GM12891 (cell line): ENCODE data around the gene ZBTB16.

Source experiments
- DNase-seq: peaks from one replicate; pipeline ENCODE4 v3.0.0; 2011; ENCODE audit warnings: low spot score; ENCODE audit not compliant: insufficient read length
- FAIRE-seq: peaks from 2 replicates; lab custom pipeline; 2011; peaks lifted over from hg19 to GRCh38; lab: Jason Lieb, UNC
- PAX5 ChIP-seq: IDR thresholded peaks from 2 replicates; pipeline ENCODE4 v1.6.1; 2011; ENCODE audit warnings: low read length, moderate library complexity, mild to moderate bottlenecking; ENCODE audit not compliant: insufficient read depth, severe bottlenecking
- POLR2A ChIP-seq: IDR thresholded peaks from 2 replicates; pipeline ENCODE4 v1.6.1; 2011; ENCODE audit warnings: low read depth, low read length, control low read depth
- POLR2AphosphoS5 ChIP-seq: IDR thresholded peaks from 2 replicates; pipeline ENCODE4 v1.6.1; 2011; ENCODE audit warnings: low read depth, low read length, control low read depth
- POU2F2 ChIP-seq: IDR thresholded peaks from 2 replicates; pipeline ENCODE4 v1.6.1; 2011; ENCODE audit warnings: low read depth, mild to moderate bottlenecking, control low read depth, low read length, moderate library complexity
- SPI1 ChIP-seq: IDR thresholded peaks from 2 replicates; pipeline ENCODE4 v1.6.1; 2011; ENCODE audit warnings: low read depth, low read length, control low read depth
- TAF1 ChIP-seq: IDR thresholded peaks from 2 replicates; pipeline ENCODE4 v1.6.1; 2011; ENCODE audit warnings: low read depth, low read length, control low read depth

ZBTB16 gene

DNA sequence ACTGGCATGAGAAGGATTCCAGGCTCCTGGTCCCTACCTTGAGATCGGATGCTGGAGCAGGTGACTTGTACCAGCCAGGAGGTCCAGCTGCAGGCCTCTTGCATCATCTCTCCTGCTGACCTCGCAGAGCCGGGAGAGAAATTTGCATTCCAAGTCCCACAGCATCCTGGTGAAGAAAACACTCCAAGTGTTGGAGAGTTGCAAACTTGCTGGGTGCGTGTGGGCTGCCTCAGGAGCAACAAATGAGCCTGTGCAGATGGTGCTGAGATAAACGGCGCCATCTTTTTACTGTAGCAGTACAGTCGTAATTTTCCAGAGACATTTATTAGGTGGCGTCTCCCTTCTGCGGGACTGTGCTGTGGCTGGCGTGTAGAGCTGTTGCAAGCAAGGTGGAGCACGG is 32.1 kb upstream of the ZBTB16 start:
- TF ChIP-seq SPI1 (no peak), TAF1 (no peak), POLR2A (no peak), PAX5 (no peak), POLR2AphosphoS5 (no peak), POU2F2 (no peak)
- no peak for DNase-seq
- no peak for FAIRE-seq

GRCh38 chr11:114027926-114028325 is 31.6 kb upstream of the ZBTB16 start:
- FAIRE-seq (no peak), DNase-seq (no peak)
- TF ChIP-seq POLR2AphosphoS5: no peak
- no peak for TF ChIP-seq POLR2A
- TF ChIP-seq SPI1: no peak
- no peak for TF ChIP-seq PAX5
- TF ChIP-seq TAF1: no peak
- no peak for TF ChIP-seq POU2F2

DNA sequence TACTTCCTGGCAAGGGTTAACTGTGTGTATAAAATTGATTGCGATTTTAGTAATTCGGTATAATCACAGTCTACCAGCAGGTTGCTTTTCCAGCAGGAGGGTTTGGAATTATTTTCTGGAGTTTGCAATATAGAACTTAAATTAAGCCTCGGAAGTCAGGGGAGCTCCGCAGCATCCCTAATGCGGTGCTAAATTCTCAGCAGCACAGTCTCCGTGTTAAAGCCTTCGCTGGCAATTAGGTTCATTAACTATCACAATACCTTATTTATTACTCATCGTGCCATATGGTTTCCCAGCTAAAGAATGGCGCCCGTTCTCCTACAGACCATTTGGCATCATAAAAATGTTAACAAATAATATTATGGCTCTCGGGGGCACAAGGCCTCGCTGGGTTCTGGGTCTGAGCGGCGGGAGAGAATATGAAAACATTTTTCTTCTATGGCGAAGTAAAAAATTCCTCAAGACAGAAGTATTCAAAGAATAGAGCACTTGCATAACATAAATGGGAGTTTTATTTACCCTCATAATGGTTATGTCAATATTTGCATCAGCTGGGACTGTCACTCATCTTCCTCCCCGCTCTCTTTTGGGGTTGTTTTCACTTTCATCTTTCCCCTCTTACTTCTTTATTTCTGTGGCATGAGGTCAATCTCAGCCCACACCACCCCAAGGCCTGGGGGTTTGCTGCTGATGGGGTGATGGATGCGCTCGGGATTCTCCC is 28.1 kb upstream of the ZBTB16 start:
- TF ChIP-seq PAX5 (no peak), TAF1 (no peak), POU2F2 (no peak), POLR2AphosphoS5 (no peak), SPI1 (no peak), POLR2A (no peak)
- DNase-seq: no peak
- no peak for FAIRE-seq

DNA sequence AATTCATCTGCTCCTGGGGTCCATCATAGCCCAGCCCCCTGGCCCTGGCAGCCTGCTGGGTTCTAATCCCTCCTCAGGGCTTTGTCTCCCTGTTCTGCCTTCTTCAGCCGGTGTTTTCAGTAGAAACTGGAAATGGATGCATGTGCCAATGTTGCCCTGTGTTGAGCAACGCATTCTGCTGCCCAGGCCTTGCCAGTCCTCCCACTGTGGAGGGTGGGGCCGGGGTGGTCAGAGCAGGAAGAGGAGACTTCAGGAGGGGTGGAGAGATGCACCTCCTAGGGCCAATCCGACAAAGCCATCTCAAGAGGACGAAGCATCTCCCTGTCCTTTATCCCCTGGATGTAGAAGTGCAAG is 27.6 kb upstream of the ZBTB16 start:
- DNase-seq: no peak
- FAIRE-seq: no peak
- TF ChIP-seq POLR2AphosphoS5: no peak
- TF ChIP-seq TAF1: no peak
- no peak for TF ChIP-seq POLR2A
- no peak for TF ChIP-seq POU2F2
- no peak for TF ChIP-seq PAX5
- no peak for TF ChIP-seq SPI1

- no peak for TF ChIP-seq POLR2AphosphoS5
- no peak for TF ChIP-seq POLR2A
- no peak for TF ChIP-seq TAF1
- no peak for FAIRE-seq
- DNase-seq: no peak
Measured at GRCh38 chr11:114033066-114033465, 26.4 kb upstream of the ZBTB16 start.

GRCh38 chr11:114033572-114033971 is 25.9 kb upstream of the ZBTB16 start:
- TF ChIP-seq POU2F2: no peak
- no peak for TF ChIP-seq SPI1
- no peak for TF ChIP-seq POLR2AphosphoS5
- no peak for TF ChIP-seq TAF1
- no peak for TF ChIP-seq POLR2A
- no peak for TF ChIP-seq PAX5
- no peak for FAIRE-seq
- DNase-seq: no peak

GRCh38 chr11:114034956-114035355 is 24.6 kb upstream of the ZBTB16 start:
- FAIRE-seq (no peak), DNase-seq (no peak)
- TF ChIP-seq PAX5: no peak
- TF ChIP-seq TAF1: no peak
- no peak for TF ChIP-seq SPI1
- no peak for TF ChIP-seq POU2F2
- no peak for TF ChIP-seq POLR2A
- TF ChIP-seq POLR2AphosphoS5: no peak

- no peak for FAIRE-seq
- DNase-seq: no peak
- TF ChIP-seq POLR2A (no peak), TAF1 (no peak), SPI1 (no peak), PAX5 (no peak), POLR2AphosphoS5 (no peak), POU2F2 (no peak)
Measured at GRCh38 chr11:114036147-114036811, 23.2 kb upstream of the ZBTB16 start.

DNA sequence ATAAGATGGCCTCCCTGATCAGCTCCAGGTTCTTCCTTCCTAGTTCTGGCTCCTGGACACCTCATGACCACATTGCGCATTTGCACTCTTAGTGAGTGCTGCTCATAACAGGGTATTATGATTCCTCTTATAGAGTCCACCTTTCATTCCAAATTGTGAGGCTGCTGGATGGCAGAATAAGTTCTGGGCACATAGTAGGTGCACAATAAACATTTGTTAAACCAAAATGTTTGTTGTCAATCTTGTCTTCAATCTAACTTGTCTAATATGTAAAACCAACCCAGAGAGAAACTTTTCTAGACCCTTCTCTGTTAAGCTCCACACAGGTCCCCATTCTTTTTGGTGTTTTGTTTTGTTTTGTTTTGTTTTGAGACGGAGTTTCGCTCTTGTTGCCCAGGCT is 22.6 kb upstream of the ZBTB16 start:
- FAIRE-seq (no peak), DNase-seq (no peak)
- TF ChIP-seq POLR2AphosphoS5: no peak
- TF ChIP-seq POLR2A: no peak
- TF ChIP-seq SPI1: no peak
- TF ChIP-seq POU2F2: no peak
- no peak for TF ChIP-seq TAF1
- TF ChIP-seq PAX5: no peak
